Body of pancreas (tissue), 4 donors: Measurements from ENCODE around the gene SLC6A9.

Source experiments
- POLR2A ChIP-seq, 3 donors: fragments of 450-650 bp; IDR thresholded peaks; one replicate each; pipeline ENCODE4 v1.6.1; 2016; ENCODE audit warnings: antibody characterized with exemption in 3 of 3, mild to moderate bottlenecking in 2 of 3
- TF ChIP-seq, protein P1 (sequence below), 7 experiments: fragments of 450-650 bp in 4 of 7; fragments of 200-600 bp in 3 of 7; sonication (generic) in 3 of 7; IDR thresholded peaks; one replicate each; pipeline ENCODE4 v1.5.1; 2016 to 2019; ENCODE audit warnings: antibody characterized with exemption in 7 of 7

DNA sequence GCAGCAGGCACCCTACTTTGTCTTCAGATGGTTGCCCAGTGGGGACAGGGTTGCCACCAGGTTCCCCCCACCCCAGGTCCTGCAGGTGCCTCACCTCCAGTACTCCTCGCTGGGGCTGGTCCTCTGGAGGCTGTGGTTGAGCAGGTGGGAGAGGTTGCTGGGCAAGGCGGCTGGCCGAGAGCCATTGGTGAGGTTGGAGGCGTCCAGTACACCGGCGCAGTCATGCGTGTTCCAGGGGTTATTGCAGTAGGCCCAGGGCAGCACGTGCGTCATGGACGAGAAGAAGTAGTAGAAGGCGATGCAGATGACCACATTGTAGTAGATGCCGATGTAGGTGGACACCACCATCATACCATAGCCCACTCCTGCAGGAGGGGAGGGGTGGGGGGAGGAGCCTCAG, 23.0 kb downstream of the SLC6A9 start:
- TF ChIP-seq POLR2A (IDR thresholded peaks at IDR 0.05): no peak
- TF ChIP-seq, protein P1, sequence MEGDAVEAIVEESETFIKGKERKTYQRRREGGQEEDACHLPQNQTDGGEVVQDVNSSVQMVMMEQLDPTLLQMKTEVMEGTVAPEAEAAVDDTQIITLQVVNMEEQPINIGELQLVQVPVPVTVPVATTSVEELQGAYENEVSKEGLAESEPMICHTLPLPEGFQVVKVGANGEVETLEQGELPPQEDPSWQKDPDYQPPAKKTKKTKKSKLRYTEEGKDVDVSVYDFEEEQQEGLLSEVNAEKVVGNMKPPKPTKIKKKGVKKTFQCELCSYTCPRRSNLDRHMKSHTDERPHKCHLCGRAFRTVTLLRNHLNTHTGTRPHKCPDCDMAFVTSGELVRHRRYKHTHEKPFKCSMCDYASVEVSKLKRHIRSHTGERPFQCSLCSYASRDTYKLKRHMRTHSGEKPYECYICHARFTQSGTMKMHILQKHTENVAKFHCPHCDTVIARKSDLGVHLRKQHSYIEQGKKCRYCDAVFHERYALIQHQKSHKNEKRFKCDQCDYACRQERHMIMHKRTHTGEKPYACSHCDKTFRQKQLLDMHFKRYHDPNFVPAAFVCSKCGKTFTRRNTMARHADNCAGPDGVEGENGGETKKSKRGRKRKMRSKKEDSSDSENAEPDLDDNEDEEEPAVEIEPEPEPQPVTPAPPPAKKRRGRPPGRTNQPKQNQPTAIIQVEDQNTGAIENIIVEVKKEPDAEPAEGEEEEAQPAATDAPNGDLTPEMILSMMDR (IDR thresholded peaks at IDR 0.05): no peak
